WTC11 (cell line): ENCODE data around the gene ZNF514. TPM values are rescaled to one million over a fixed set of nuclear protein-coding genes. Genes with fewer than 3 reads are reported as not detected.
A peak's percentile ranks its signal among the peaks of the same experiment; 100 is the strongest.

ENCODE experiments used
- ATAC-seq: fragments of 200-7000 bp; cut with Tn5 transposase; 2 replicates; pipeline ENCODE4 v1.10.0; 2021; ENCODE audit warnings: mild to moderate bottlenecking, moderate library complexity
- CTCF ChIA-PET: fragments of 300-600 bp; sonication (Branson Sonifier 250); formaldehyde crosslinking; loops from one replicate; lab custom pipeline; 2021; ENCODE audit warnings: antibody characterized with exemption; lab: Charles Lee
- POLR2A ChIA-PET: fragments of 350-600 bp; sonication (Branson Sonifier 250); formaldehyde crosslinking; loops from one replicate; lab custom pipeline; 2021; ENCODE audit warnings: antibody characterized with exemption; lab: Charles Lee
- DNase-seq: peaks from one replicate; pipeline ENCODE4 v3.0.0; 2021; ENCODE audit warnings: low spot score
- H3K27ac Mint-ChIP-seq: 2 replicates; pipeline ENCODE4 v1.8.0; 2021; ENCODE audit warnings: mixed read lengths
- H3K27me3 Mint-ChIP-seq: 2 replicates; pipeline ENCODE4 v1.8.0; 2021; ENCODE audit warnings: low read depth, mild to moderate bottlenecking, moderate library complexity, mixed read lengths
- H3K36me3 Mint-ChIP-seq: 2 replicates; pipeline ENCODE4 v1.8.0; 2021; ENCODE audit warnings: mixed read lengths
- H3K4me1 Mint-ChIP-seq: 2 replicates; pipeline ENCODE4 v1.8.0; 2022; ENCODE audit warnings: mixed read lengths
- H3K4me3 Mint-ChIP-seq: 2 replicates; pipeline ENCODE4 v1.8.0; 2021; ENCODE audit warnings: mild to moderate bottlenecking, moderate library complexity, mixed read lengths
- H3K9me3 Mint-ChIP-seq: 2 replicates; pipeline ENCODE4 v1.8.0; 2021; ENCODE audit warnings: mixed read lengths
- ERG ChIP-seq: fragments of 250-450 bp; sonication (Bioruptor Pico); IDR thresholded peaks from 2 replicates; pipeline ENCODE4 v1.8.0; 2021; ENCODE audit warnings: mild to moderate bottlenecking
- FOXP1 ChIP-seq: sonication (generic); formaldehyde crosslinking; IDR thresholded peaks from 2 replicates; pipeline ENCODE4 v1.8.0; 2022; ENCODE audit warnings: missing genetic modification reagents, mild to moderate bottlenecking, moderate library complexity, borderline replicate concordance
- FOXP4 ChIP-seq: sonication (generic); formaldehyde crosslinking; IDR thresholded peaks from 2 replicates; pipeline ENCODE4 v1.8.0; 2022; ENCODE audit warnings: mild to moderate bottlenecking, missing genetic modification reagents
- IRF1 ChIP-seq: sonication (generic); formaldehyde crosslinking; IDR thresholded peaks from 2 replicates; pipeline ENCODE4 v1.8.0; 2023; ENCODE audit warnings: missing genetic modification reagents
- MYBL2 ChIP-seq: sonication (generic); formaldehyde crosslinking; IDR thresholded peaks from 2 replicates; pipeline ENCODE4 v1.8.1; 2023; ENCODE audit warnings: mild to moderate bottlenecking, moderate library complexity, missing genetic modification reagents
- NFYB ChIP-seq: sonication (generic); formaldehyde crosslinking; conservative IDR thresholded peaks from 2 replicates; pipeline ENCODE4 v1.8.0; 2022; ENCODE audit warnings: low read depth, missing genetic modification reagents
- NR2C2 ChIP-seq: sonication (generic); formaldehyde crosslinking; IDR thresholded peaks from 2 replicates; pipeline ENCODE4 v1.8.0; 2022; ENCODE audit warnings: mild to moderate bottlenecking, missing genetic modification reagents
- NR3C1 ChIP-seq: sonication (generic); formaldehyde crosslinking; conservative IDR thresholded peaks from 2 replicates; pipeline ENCODE4 v1.8.1; 2023; ENCODE audit warnings: low read depth, mild to moderate bottlenecking, missing genetic modification reagents
- RORB ChIP-seq: fragments of 250-450 bp; sonication (Bioruptor Pico); IDR thresholded peaks from 2 replicates; pipeline ENCODE4 v1.9.0; 2021; ENCODE audit warnings: mild to moderate bottlenecking
- SP1 ChIP-seq: sonication (generic); formaldehyde crosslinking; conservative IDR thresholded peaks from 2 replicates; pipeline ENCODE4 v1.8.1; 2022; ENCODE audit warnings: missing genetic modification reagents
- ZNF532 ChIP-seq: fragments of 250-450 bp; sonication (Bioruptor Pico); IDR thresholded peaks from 2 replicates; pipeline ENCODE4 v1.9.0; 2021; ENCODE audit warnings: mild to moderate bottlenecking, borderline replicate concordance
- ZNF671 ChIP-seq: fragments of 250-450 bp; sonication (Bioruptor Pico); IDR thresholded peaks from 2 replicates; pipeline ENCODE4 v1.8.0; 2021; ENCODE audit warnings: mild to moderate bottlenecking
- total RNA-seq: library from RNA; stranded (reverse); gene quantifications from 3 replicates; pipeline ENCODE4 v1.2.3, GENCODE V29; 2021
- TF ChIP-seq, protein P1 (sequence below): sonication (generic); formaldehyde crosslinking; conservative IDR thresholded peaks from 2 replicates; pipeline ENCODE4 v1.8.1; 2023; ENCODE audit warnings: mild to moderate bottlenecking, low read depth, missing genetic modification reagents, moderate library complexity
- TF ChIP-seq, protein P2 (sequence below): fragments of 200-600 bp; IDR thresholded peaks from 2 replicates; pipeline ENCODE4 v1.8.0; 2022; ENCODE audit warnings: antibody characterized with exemption

Gene ZNF514
- total RNA-seq, 1 experiment from 2014 or later, result 19.3 TPM

GRCh38 chr2:95121093-95121406 lies 38.6 kb downstream of the ZNF514 start:
- Mint-ChIP-seq H3K36me3 (peaks cover 18% of the 10 kb centered on the region), H3K9me3 (0 out of 2 replicates have a peak, but pooled peaks cover 4% of the 10 kb centered on the region), H3K27ac (peak overlapping the region; percentile 93), H3K4me1 (peaks cover 35% of the 10 kb centered on the region), H3K27me3 (peaks cover 6% of the 10 kb centered on the region; the same call in 1 of the 2 replicates), H3K4me3 (peak overlapping the region; percentile 95)
- ChIA-PET POLR2A (interaction anchor here (0.7 to 2.0 kb wide), 3 partner anchors 43 to 68 kb away, joined by 3 to 6 read pairs (median 5); no protein-coding TSS in a partner anchor), CTCF (interaction anchor here (0.8 to 3.7 kb wide), 8 partner anchors 39 to 135 kb away, joined by 3 to 20 read pairs (median 6); partner anchors contain the start of gene ZNF514)
- ATAC-seq (no peak), DNase-seq (no peak)
- no peak for TF ChIP-seq FOXP1 (CRISPR knock-in tag)
- TF ChIP-seq NFYB, result no peak
- TF ChIP-seq ZNF532, result no peak
- TF ChIP-seq, protein P1, sequence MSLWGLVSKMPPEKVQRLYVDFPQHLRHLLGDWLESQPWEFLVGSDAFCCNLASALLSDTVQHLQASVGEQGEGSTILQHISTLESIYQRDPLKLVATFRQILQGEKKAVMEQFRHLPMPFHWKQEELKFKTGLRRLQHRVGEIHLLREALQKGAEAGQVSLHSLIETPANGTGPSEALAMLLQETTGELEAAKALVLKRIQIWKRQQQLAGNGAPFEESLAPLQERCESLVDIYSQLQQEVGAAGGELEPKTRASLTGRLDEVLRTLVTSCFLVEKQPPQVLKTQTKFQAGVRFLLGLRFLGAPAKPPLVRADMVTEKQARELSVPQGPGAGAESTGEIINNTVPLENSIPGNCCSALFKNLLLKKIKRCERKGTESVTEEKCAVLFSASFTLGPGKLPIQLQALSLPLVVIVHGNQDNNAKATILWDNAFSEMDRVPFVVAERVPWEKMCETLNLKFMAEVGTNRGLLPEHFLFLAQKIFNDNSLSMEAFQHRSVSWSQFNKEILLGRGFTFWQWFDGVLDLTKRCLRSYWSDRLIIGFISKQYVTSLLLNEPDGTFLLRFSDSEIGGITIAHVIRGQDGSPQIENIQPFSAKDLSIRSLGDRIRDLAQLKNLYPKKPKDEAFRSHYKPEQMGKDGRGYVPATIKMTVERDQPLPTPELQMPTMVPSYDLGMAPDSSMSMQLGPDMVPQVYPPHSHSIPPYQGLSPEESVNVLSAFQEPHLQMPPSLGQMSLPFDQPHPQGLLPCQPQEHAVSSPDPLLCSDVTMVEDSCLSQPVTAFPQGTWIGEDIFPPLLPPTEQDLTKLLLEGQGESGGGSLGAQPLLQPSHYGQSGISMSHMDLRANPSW, result no peak
- no peak for TF ChIP-seq NR2C2 (CRISPR knock-in tag)
- TF ChIP-seq MYBL2 (CRISPR knock-in tag), result no peak
- no peak for TF ChIP-seq IRF1
- TF ChIP-seq ERG (CRISPR knock-in tag), result no peak
- no peak for TF ChIP-seq NR3C1 (CRISPR knock-in tag)
- no peak for TF ChIP-seq ZNF671 (CRISPR knock-in tag)
- TF ChIP-seq FOXP4 (CRISPR knock-in tag), result no peak
- no peak for TF ChIP-seq SP1 (CRISPR knock-in tag)

- ATAC-seq (peak; percentile 99), DNase-seq (peak; percentile 78)
- no peak for TF ChIP-seq RORB (CRISPR knock-in tag)
- TF ChIP-seq, protein P2, sequence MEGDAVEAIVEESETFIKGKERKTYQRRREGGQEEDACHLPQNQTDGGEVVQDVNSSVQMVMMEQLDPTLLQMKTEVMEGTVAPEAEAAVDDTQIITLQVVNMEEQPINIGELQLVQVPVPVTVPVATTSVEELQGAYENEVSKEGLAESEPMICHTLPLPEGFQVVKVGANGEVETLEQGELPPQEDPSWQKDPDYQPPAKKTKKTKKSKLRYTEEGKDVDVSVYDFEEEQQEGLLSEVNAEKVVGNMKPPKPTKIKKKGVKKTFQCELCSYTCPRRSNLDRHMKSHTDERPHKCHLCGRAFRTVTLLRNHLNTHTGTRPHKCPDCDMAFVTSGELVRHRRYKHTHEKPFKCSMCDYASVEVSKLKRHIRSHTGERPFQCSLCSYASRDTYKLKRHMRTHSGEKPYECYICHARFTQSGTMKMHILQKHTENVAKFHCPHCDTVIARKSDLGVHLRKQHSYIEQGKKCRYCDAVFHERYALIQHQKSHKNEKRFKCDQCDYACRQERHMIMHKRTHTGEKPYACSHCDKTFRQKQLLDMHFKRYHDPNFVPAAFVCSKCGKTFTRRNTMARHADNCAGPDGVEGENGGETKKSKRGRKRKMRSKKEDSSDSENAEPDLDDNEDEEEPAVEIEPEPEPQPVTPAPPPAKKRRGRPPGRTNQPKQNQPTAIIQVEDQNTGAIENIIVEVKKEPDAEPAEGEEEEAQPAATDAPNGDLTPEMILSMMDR, result peak; percentile 66
- Mint-ChIP-seq H3K27ac (0 out of 2 replicates have a peak overlapping the region, but pooled peaks have one; percentile 41), H3K36me3 (peaks cover 48% of the 10 kb centered on the region), H3K4me3 (no peak overlapping the region), H3K4me1 (peaks cover 27% of the 10 kb centered on the region), H3K27me3 (no peaks in the 10 kb centered on the region), H3K9me3 (0 out of 2 replicates have a peak, but pooled peaks cover 4% of the 10 kb centered on the region)
- POLR2A ChIA-PET, result no interaction called here
- CTCF ChIA-PET, result interaction anchor here (0.6 to 2.8 kb wide), 25 partner anchors 9 to 273 kb away, joined by 3 to 66 read pairs (median 4); partner anchors contain the start of gene ZNF2
Measured at GRCh38 chr2:95115418-95115817, 44.2 kb downstream of the ZNF514 start.
